Ascending aorta (tissue), 2 donors: Measurements from ENCODE around the gene ZCCHC2. TPM values are rescaled to one million over a fixed set of nuclear protein-coding genes. Genes with fewer than 3 reads are reported as not detected.

Source experiments
- DNase-seq, 2 donors: peaks; one replicate each; pipeline ENCODE4 v3.0.0-alpha.2; 2019; ENCODE audit warnings: low spot score in 2 of 2
- H3K27ac ChIP-seq, 2 donors: fragments of 200-600 bp; sonication (generic); one replicate each; pipeline ENCODE4 v1.5.1; 2016 to 2017; ENCODE audit warnings: mild to moderate bottlenecking in 1 of 2
- H3K27me3 ChIP-seq: fragments of 200-600 bp; sonication (generic); one replicate; pipeline ENCODE4 v1.5.1; 2017
- H3K36me3 ChIP-seq, 2 donors: fragments of 200-600 bp; sonication (generic); one replicate each; pipeline ENCODE4 v1.5.1; 2016
- H3K4me1 ChIP-seq, 2 donors: fragments of 200-600 bp; sonication (generic); one replicate each; pipeline ENCODE4 v1.5.1; 2016 to 2017; ENCODE audit warnings: mild to moderate bottlenecking in 1 of 2
- H3K4me3 ChIP-seq, 2 donors: fragments of 200-600 bp; sonication (generic); one replicate each; pipeline ENCODE4 v1.5.1; 2016 to 2017; ENCODE audit warnings: mild to moderate bottlenecking in 1 of 2
- H3K9me3 ChIP-seq, 2 donors: fragments of 200-600 bp; sonication (generic); one replicate each; pipeline ENCODE4 v1.5.1; 2016
- intact Hi-C: fragments of 100-400 bp; cut with DNase I; formaldehyde crosslinking; loops from one replicate; pipeline ENCODE4 v1.15.1; 2023
- total RNA-seq: library from RNA; depleted of rRNA; stranded (reverse); fragments of >200 nt; gene quantifications from one replicate; pipeline ENCODE4 v1.1.0, GENCODE V29; 2016
- TF ChIP-seq, protein P1 (sequence below), 3 experiments: fragments of 200-600 bp in 2 of 3; fragments of 450-650 bp in 1 of 3; sonication (generic) in 2 of 3; IDR thresholded peaks; one replicate each; pipeline ENCODE4 v1.5.1; 2016 to 2019; ENCODE audit warnings: antibody characterized with exemption in 3 of 3, mild to moderate bottlenecking in 1 of 3, moderate library complexity in 1 of 3

The ZCCHC2 gene
- total RNA-seq, 1 donor from 2014 or later, result 22.9 TPM

DNA sequence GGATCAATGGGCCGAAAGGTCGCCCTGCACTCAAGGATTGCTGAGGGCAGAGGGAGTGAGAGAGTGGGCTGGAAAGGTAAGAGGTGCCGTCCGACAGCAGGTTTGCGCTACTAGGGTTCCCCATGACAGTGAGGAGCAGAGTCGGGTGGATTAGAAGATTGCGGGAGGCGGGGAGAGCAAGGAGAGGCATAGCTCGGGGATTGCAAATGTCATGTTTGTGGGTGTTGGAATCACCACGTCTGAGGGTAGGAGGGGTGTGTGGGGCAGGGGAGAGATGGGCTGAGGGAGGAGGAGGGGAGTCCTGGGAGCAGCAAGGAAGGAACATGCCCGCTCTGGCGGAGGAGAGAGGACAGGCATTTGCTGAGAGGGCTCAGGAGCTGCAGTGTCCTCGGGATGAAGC, 81.2 kb downstream of the ZCCHC2 start:
- Histone ChIP-seq H3K27ac (no peak overlapping the region), H3K4me1 (no peaks in the 10 kb centered on the region), H3K36me3 (no peaks in the 10 kb centered on the region), H3K4me3 (no peak overlapping the region), H3K27me3 (no peaks in the 10 kb centered on the region), H3K9me3 (no peaks in the 10 kb centered on the region)
- intact Hi-C loops, result no loop called here
- no peak for DNase-seq
- TF ChIP-seq, protein P1, sequence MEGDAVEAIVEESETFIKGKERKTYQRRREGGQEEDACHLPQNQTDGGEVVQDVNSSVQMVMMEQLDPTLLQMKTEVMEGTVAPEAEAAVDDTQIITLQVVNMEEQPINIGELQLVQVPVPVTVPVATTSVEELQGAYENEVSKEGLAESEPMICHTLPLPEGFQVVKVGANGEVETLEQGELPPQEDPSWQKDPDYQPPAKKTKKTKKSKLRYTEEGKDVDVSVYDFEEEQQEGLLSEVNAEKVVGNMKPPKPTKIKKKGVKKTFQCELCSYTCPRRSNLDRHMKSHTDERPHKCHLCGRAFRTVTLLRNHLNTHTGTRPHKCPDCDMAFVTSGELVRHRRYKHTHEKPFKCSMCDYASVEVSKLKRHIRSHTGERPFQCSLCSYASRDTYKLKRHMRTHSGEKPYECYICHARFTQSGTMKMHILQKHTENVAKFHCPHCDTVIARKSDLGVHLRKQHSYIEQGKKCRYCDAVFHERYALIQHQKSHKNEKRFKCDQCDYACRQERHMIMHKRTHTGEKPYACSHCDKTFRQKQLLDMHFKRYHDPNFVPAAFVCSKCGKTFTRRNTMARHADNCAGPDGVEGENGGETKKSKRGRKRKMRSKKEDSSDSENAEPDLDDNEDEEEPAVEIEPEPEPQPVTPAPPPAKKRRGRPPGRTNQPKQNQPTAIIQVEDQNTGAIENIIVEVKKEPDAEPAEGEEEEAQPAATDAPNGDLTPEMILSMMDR (IDR thresholded peaks at IDR 0.05), result no peak

DNA sequence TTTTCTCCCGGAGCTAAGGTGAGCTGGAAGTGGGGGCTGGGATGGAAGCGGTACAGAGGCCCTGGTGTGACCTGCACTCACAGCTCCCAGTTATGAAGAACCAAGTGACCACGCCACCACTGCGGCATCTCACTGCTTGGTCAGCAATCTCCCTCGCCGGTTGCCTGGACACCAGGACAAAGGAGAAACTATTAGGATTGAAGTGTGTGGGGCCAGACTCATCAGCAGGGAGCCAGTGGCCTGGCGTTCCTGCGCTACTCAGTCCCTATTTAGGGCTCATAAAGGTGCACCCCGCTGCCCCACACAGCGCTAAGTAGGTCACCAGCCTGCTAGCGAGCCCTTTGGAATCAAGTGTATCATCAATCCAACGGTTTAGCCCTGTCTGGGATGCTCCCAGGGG, 82.9 kb downstream of the ZCCHC2 start:
- no peaks in the 10 kb centered on the region for H3K27me3 ChIP-seq
- no peaks in the 10 kb centered on the region for H3K9me3 ChIP-seq
- no peak overlapping the region for H3K27ac ChIP-seq
- no peak overlapping the region for H3K4me3 ChIP-seq
- H3K36me3 ChIP-seq, result no peaks in the 10 kb centered on the region
- no peaks in the 10 kb centered on the region for H3K4me1 ChIP-seq
- intact Hi-C loops, result no loop called here
- peak in 1 of 2 donors; percentile 58 for DNase-seq
- TF ChIP-seq, protein P1 (IDR thresholded peaks at IDR 0.05), result no peak

DNA sequence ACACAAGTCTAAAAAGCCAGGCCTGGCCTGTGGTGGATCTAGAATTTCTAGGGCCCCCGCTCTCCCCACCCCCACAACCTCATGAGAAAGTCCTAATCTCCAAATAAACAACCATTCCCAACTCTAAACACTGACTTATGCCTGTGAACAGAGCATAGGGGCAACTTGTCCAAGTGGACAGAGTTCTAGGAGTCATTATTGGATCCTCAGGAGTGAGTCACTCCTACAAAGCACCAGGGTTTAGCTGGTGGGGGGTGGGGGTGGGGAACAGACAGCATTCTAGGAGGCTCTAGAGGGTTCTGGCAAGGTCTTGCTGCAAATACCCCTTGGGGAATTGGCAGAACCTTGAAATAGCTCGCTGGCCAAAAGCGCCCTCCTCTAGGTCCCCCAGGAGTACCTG, 83.3 kb downstream of the ZCCHC2 start:
- no peaks in the 10 kb centered on the region for H3K27me3 ChIP-seq
- no peaks in the 10 kb centered on the region for H3K36me3 ChIP-seq
- no peak overlapping the region for H3K27ac ChIP-seq
- no peak for DNase-seq
- no peak overlapping the region for H3K4me3 ChIP-seq
- no peaks in the 10 kb centered on the region for H3K9me3 ChIP-seq
- TF ChIP-seq, protein P1 (IDR thresholded peaks at IDR 0.05), result no peak
- intact Hi-C loops, result no loop called here
- no peaks in the 10 kb centered on the region for H3K4me1 ChIP-seq

DNA sequence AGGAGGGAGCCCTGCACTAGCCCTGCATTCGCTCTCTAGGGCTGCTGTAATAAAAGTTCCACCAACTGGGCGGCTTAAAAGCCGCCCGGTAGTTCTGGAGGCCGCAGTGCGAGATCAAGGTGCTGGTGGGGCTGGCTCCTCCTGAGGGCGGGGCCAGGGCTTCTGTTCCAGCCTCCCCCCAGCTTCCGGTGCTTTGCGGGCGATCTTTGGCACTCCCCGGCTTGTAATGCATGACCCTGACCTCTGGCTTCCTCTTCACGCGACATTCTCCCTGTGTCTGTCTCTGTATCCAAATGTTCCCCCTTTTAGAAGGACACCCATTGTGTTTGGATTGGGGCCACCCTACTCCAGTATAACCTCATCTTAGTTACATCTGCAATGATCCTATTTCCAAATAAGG, 84.5 kb downstream of the ZCCHC2 start:
- TF ChIP-seq, protein P1 (IDR thresholded peaks at IDR 0.05), result no peak
- no peaks in the 10 kb centered on the region for H3K36me3 ChIP-seq
- H3K9me3 ChIP-seq, result no peaks in the 10 kb centered on the region
- no peak overlapping the region for H3K4me3 ChIP-seq
- H3K27ac ChIP-seq, result no peak overlapping the region
- intact Hi-C loops, result no loop called here
- peaks cover 0 to 3% of the 10 kb centered on the region in 2 donors for H3K4me1 ChIP-seq
- no peaks in the 10 kb centered on the region for H3K27me3 ChIP-seq
- no peak for DNase-seq

DNA sequence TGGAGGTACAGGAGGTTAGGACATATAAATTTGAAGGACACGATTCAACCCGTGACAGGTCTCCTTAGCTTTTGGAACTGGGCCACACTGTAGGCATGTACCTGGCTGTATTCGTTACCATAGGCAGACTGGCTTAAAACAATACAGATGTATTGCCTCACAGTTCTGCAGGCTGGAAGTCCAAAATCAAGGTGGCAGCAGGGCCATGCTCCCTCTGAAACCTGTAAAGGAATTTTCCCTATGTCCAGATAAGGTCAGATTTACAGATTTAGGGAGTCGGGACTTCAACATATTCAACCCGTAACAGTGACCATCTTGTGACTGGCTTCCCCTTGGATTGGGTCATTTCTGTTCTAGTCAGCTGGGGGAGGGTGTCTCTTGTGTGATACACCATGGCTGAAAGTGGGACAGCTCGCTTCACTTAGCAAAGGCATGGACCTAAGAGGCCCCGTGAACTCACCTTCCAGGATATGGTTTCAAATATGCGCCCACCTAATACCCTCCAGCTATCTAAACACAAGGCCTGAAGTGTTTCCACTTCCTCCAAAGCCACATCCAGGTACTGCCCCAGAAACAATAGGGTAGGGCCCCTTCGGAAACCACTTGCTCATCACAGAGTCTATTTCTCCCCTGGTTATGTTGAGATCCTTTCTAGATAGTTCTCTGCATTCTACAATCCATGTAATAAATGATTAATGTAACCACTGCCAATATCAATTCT, 85.0 kb downstream of the ZCCHC2 start:
- H3K27me3 ChIP-seq, result no peaks in the 10 kb centered on the region
- H3K27ac ChIP-seq, result no peak overlapping the region
- DNase-seq, result no peak
- no peaks in the 10 kb centered on the region for H3K36me3 ChIP-seq
- TF ChIP-seq, protein P1 (IDR thresholded peaks at IDR 0.05), result no peak
- H3K4me3 ChIP-seq, result no peak overlapping the region
- intact Hi-C loops, result no loop called here
- no peaks in the 10 kb centered on the region for H3K9me3 ChIP-seq
- peaks cover 0 to 3% of the 10 kb centered on the region in 2 donors for H3K4me1 ChIP-seq
